Lower lobe of right lung (tissue), 2 donors: ENCODE data around the gene NLGN4Y. TPM values are rescaled to one million over a fixed set of nuclear protein-coding genes. Genes with fewer than 3 reads are reported as not detected.

ENCODE experiments used
- ATAC-seq, 2 donors: fragments of 200-7000 bp; cut with Tn5 transposase; one replicate each; pipeline ENCODE4 v1.9.1; 2020 to 2022; ENCODE audit warnings: mild to moderate bottlenecking in 2 of 2, moderate library complexity in 2 of 2
- DNase-seq: peaks from one replicate; pipeline ENCODE4 v3.0.0-alpha.2; 2020
- H3K27ac ChIP-seq: fragments of 200-600 bp; one replicate; pipeline ENCODE4 v1.8.0; 2022
- H3K27me3 ChIP-seq: fragments of 200-600 bp; one replicate; pipeline ENCODE4 v1.8.0; 2022; ENCODE audit warnings: low read depth
- H3K36me3 ChIP-seq: fragments of 200-600 bp; one replicate; pipeline ENCODE4 v1.8.0; 2022; ENCODE audit warnings: mild to moderate bottlenecking
- H3K4me1 ChIP-seq: fragments of 200-600 bp; one replicate; pipeline ENCODE4 v1.8.0; 2022
- H3K4me3 ChIP-seq: fragments of 200-600 bp; one replicate; pipeline ENCODE4 v1.8.0; 2022; ENCODE audit warnings: mild to moderate bottlenecking
- H3K9me3 ChIP-seq: fragments of 200-600 bp; one replicate; pipeline ENCODE4 v1.8.0; 2022
- intact Hi-C: fragments of 100-400 bp; cut with DNase I; formaldehyde crosslinking; loops from one replicate; pipeline ENCODE4 v1.11.0; 2022
- total RNA-seq: library from RNA; stranded (reverse); fragmentation: NEBNext Ultra II Directional; extraction: Animal tissue kit (Norgen Biotek cat#: 25700); gene quantifications from one replicate; pipeline ENCODE4 v1.2.1, GENCODE V29; 2021
- TF ChIP-seq, protein P1 (sequence below): fragments of 200-600 bp; IDR thresholded peaks from one replicate; pipeline ENCODE4 v1.8.0; 2022; ENCODE audit warnings: antibody characterized with exemption, mild to moderate bottlenecking
- donor health status: DM: no; HTN: yes; CAD: no; lungs with severe emphysema.

The NLGN4Y gene
- total RNA-seq, 1 donor from 2014 or later: 3.9 TPM

DNA sequence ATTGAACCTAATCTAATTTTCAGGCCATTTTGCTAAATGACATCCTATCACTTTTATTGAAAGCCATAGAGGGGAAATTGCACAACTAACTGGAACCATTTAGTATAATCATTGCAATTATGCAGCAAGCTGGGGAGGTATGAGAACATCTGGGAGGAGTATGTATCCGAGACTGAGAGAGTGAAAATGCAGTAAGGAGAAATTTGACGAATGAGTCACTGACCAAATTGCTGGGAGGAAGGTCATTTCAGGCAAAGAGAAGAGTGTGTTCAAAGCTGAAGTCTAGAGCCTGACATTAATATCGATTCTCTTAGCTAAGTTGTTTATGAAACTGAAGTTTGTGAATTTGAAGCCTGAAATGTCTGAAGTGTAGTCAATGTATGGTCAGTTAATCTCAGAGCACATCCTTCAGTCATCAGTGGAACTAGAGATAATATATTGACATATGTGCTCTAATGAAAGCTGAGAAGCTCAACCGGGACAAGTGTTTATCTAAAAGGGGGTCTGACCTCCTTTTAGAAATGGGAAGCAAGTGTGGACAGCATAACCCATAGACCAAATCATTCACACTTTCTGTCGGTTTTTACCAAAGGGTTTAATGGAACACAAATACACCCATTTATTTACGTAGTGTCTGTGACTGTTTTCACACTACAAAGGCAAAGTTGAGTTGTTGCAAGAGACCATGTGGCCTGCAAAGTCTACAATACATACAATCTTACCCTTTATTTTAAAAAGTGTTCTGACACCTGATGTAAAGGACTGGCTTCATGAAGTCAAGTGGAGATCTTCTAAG, 120.0 kb downstream of the NLGN4Y start:
- ATAC-seq: no peak
- Histone ChIP-seq H3K36me3 (no peaks in the 10 kb centered on the region), H3K9me3 (no peaks in the 10 kb centered on the region), H3K27me3 (no peaks in the 10 kb centered on the region), H3K27ac (no peak overlapping the region), H3K4me1 (no peaks in the 10 kb centered on the region), H3K4me3 (no peak overlapping the region)
- DNase-seq: no peak
- intact Hi-C loops: no loop called here
- TF ChIP-seq, protein P1, sequence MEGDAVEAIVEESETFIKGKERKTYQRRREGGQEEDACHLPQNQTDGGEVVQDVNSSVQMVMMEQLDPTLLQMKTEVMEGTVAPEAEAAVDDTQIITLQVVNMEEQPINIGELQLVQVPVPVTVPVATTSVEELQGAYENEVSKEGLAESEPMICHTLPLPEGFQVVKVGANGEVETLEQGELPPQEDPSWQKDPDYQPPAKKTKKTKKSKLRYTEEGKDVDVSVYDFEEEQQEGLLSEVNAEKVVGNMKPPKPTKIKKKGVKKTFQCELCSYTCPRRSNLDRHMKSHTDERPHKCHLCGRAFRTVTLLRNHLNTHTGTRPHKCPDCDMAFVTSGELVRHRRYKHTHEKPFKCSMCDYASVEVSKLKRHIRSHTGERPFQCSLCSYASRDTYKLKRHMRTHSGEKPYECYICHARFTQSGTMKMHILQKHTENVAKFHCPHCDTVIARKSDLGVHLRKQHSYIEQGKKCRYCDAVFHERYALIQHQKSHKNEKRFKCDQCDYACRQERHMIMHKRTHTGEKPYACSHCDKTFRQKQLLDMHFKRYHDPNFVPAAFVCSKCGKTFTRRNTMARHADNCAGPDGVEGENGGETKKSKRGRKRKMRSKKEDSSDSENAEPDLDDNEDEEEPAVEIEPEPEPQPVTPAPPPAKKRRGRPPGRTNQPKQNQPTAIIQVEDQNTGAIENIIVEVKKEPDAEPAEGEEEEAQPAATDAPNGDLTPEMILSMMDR: no peak

DNA sequence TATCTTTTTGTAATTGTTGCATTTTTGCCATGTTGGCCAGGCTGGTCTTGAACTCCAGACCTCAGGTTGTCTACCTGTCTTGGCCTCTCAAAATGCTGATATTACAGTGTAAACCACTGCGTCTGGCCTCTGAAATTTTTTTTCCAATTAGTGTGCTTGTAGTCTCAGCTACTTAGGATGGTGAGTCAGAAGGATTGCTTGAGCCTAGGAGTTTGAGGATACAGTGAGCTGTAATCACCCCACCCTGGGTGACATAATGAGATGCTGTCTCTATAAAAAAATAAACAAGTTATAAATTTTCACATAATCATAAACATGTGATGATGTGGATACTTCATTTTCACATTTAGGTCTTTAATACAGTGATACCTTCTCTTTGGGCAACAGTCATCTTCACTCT, 154.9 kb downstream of the NLGN4Y start:
- no peaks in the 10 kb centered on the region for H3K36me3 ChIP-seq
- no peak overlapping the region for H3K4me3 ChIP-seq
- intact Hi-C loops: no loop called here
- H3K27ac ChIP-seq: no peak overlapping the region
- ATAC-seq: no peak
- no peaks in the 10 kb centered on the region for H3K27me3 ChIP-seq
- no peak for DNase-seq
- no peaks in the 10 kb centered on the region for H3K9me3 ChIP-seq
- no peaks in the 10 kb centered on the region for H3K4me1 ChIP-seq
- TF ChIP-seq, protein P1: no peak

DNA sequence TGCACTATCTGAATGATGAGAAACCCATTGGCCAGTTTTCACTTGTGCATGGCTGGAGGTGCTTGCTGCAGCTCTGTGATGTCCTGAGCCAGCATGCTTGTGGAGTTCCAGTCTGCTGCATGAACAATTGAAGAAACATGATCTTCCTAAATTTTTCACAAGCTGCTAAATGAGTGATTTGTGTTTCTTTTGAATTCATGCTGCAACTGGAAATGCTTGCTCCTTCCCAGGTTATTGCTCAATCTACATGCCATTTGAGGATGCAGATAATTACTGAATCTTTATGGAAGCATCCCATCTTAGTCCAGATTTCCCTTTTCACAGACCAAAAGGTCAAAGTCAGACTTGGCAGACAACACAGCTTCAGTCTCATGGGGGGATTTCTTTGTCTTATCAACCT, 170.2 kb downstream of the NLGN4Y start:
- Histone ChIP-seq H3K4me3 (no peak overlapping the region), H3K4me1 (no peaks in the 10 kb centered on the region), H3K27ac (no peak overlapping the region), H3K36me3 (no peaks in the 10 kb centered on the region), H3K9me3 (no peaks in the 10 kb centered on the region), H3K27me3 (no peaks in the 10 kb centered on the region)
- ATAC-seq (no peak), DNase-seq (no peak)
- TF ChIP-seq, protein P1: no peak
- intact Hi-C loops: no loop called here

DNA sequence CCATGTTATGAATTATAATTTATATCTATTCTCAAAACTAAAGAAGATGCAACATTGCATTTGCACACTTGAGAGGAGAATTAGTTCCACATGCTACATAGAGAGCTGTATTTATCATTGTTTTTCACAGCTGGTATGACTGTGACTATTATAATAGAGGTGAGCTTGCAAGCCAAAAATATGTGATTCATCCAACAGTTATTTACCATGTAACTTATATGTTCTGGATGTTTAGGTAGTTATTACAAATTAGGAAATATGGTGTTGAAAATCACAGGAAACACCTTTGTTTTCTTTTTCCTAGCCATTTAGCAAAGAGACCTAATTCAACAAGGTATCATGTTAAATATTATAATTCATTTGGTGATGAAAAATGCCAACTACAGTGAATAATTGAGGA, 183.8 kb downstream of the NLGN4Y start:
- H3K4me1 ChIP-seq: no peaks in the 10 kb centered on the region
- H3K36me3 ChIP-seq: no peaks in the 10 kb centered on the region
- no peak for ATAC-seq
- no peak for DNase-seq
- TF ChIP-seq, protein P1: no peak
- H3K27ac ChIP-seq: no peak overlapping the region
- H3K9me3 ChIP-seq: no peaks in the 10 kb centered on the region
- intact Hi-C loops: no loop called here
- no peaks in the 10 kb centered on the region for H3K27me3 ChIP-seq
- H3K4me3 ChIP-seq: no peak overlapping the region

DNA sequence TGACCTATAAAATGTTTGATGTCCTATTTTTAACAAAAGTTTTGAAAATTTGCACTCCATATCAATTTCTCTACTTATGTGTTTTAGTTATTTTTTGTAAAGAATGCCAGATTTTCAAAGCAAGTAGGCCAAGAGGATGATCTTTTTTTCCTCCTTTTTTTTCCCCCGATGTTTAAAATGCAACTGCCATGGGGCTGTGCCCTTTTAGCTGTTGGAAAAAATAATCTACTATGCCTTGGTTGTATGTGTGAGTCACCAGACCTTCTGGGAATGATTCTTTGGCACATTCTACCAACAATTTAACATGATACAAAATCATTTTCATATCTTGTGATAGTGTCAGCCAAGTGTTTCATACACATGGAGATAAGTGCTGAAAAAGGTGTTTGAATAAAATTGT, 217.3 kb downstream of the NLGN4Y start:
- no peak for DNase-seq
- Histone ChIP-seq H3K9me3 (no peaks in the 10 kb centered on the region), H3K4me3 (no peak overlapping the region), H3K27me3 (no peaks in the 10 kb centered on the region), H3K36me3 (no peaks in the 10 kb centered on the region), H3K4me1 (no peaks in the 10 kb centered on the region), H3K27ac (no peak overlapping the region)
- TF ChIP-seq, protein P1: no peak
- intact Hi-C loops: no loop called here
- no peak for ATAC-seq
